H1 (cell line): ENCODE results near the gene NOC2L. TPM values are rescaled to one million over a fixed set of nuclear protein-coding genes. Genes with fewer than 3 reads are reported as not detected.

Experiments
- RNF2 ChIP-seq: fragments of 200-900, 300-1000 bp; sonication (generic); IDR thresholded peaks from 2 replicates; pipeline ENCODE4 v1.7.1; 2016; ENCODE audit warnings: borderline replicate concordance, low read depth, mild to moderate bottlenecking, antibody characterized with exemption, low read length; ENCODE audit not compliant: poor library complexity, severe bottlenecking; ENCODE audit errors: missing control alignments
- polyA plus RNA-seq, 7 experiments: library from polyadenylated mRNA; depleted of rRNA in 3 of 7; stranded (reverse) in 5 of 7; unstranded in 2 of 7; fragments of >200 nt in 5 of 7; fragments of 200-250 nt in 2 of 7; gene quantifications; 1 replicate in 5 of 7; 2 replicates in 1 of 7; 4 replicates in 1 of 7; pipeline versions ENCODE4 v1.2.1 to v1.2.3, GENCODE V29; 2011 to 2013; ENCODE audit warnings: missing spikeins in 2 of 7, mixed read lengths in 2 of 7
- total RNA-seq: library from RNA; stranded (reverse); fragmentation: NEBNext Ultra II Directional; extraction: Animal tissue kit (Norgen Biotek cat#: 25700); gene quantifications from 2 replicates; pipeline ENCODE4 v1.2.1, GENCODE V29; 2021

The NOC2L gene
- total and polyA plus RNA-seq, 2 of the 8 experiments (the other 6 are each of a cell fraction or from before 2014, with no cell fraction given): 74.7 to 130 TPM

DNA sequence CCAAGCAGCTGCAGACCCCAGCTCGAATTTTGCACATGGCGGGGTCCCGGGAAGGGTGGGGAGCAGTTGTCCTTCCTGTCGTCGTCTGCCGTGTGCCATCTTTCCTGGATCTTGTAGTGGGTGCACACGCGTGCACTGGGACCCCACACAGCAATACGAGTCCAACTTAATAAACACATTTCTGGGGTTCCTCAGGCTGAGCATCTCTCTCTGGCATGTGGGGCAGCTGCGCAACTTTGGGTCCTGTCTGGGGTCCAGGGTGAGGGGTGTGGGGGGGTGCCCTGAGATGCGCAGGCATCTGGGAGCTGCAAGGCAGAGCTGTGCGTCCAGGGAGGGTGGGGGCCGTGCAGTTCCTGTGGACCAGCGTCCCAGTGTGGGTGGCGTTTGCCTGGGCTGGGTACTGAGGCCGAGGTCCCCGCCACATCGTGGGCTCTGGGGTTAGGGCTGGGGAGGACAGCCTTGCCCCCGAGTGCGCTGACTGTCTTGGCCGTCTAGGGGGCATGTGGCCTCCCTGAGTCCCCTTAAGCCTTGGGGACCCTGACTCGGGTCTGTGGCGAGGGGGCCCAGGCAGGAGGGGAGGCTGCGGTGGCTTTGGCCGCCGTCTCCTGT, 6.6 kb upstream of the NOC2L start (continued):
- no peak for TF ChIP-seq RNF2
- TF ChIP-seq, all 59 proteins: peak for 0
